ENCODE data around the gene TRABD2A. TPM values are rescaled to one million over a fixed set of nuclear protein-coding genes. Genes with fewer than 3 reads are reported as not detected.

Gene TRABD2A
- total RNA-seq, 3 donors from 2014 or later (not counting 1 experiment from before 2014, with no cell fraction given) = 1.4 to 6.3 (median 6.3) TPM

- TF ChIP-seq CTCF (IDR thresholded peaks at IDR 0.05) = no peak
- H3K27me3 ChIP-seq (ENCODE audit: control insufficient read depth, insufficient read depth, low read length) = no peaks in the 10 kb centered on the region
- H3K4me1 Mint-ChIP-seq = peaks cover 11 to 21% of the 10 kb centered on the region in 2 donors
- H3K4me1 ChIP-seq (ENCODE audit: control insufficient read depth, insufficient read depth, low read length) = no peaks in the 10 kb centered on the region
- DNase-seq (no peak), ATAC-seq (no peak)
- no peak overlapping the region for H3K4me3 Mint-ChIP-seq
- peaks cover 5% of the 10 kb centered on the region for H3K9me3 ChIP-seq (ENCODE audit: control insufficient read depth, insufficient read depth, low read length)
- intact Hi-C loops (cut with micrococcal nuclease) = no loop called here
- no peaks in the 10 kb centered on the region for H3K36me3 ChIP-seq (ENCODE audit: control insufficient read depth, insufficient read depth, low read length)
- WGBS (ENCODE audit: insufficient coverage) = no CpG with 5 or more reads among the region's 1 CpG
- H3K27ac Mint-ChIP-seq = peak overlapping the region in 1 of 2 donors; percentile 47
- peaks cover 14% of the 10 kb centered on the region for H3K36me3 Mint-ChIP-seq
- peaks cover 0 to 4% of the 10 kb centered on the region in 2 donors for H3K9me3 Mint-ChIP-seq
- no peak overlapping the region for H3K27ac ChIP-seq (ENCODE audit: low read length)
- H3K4me3 ChIP-seq (ENCODE audit: low read length) = no peak overlapping the region
- no peaks in the 10 kb centered on the region for H3K27me3 Mint-ChIP-seq (ENCODE audit: low read depth in 2 of 2)
These were observed 81.1 kb downstream of the TRABD2A start for GRCh38 chr2:84799772-84800171.

GRCh38 chr2:84797271-84797670, 83.6 kb downstream of the TRABD2A start:
- 100% methylated on average over 3 of the region's 3 CpGs for WGBS (ENCODE audit: insufficient coverage)
- H3K27me3 ChIP-seq (ENCODE audit: control insufficient read depth, insufficient read depth, low read length) = no peaks in the 10 kb centered on the region
- Mint-ChIP-seq H3K27me3 (ENCODE audit: low read depth in 2 of 2) (no peaks in the 10 kb centered on the region), H3K27ac (no peak overlapping the region), H3K4me3 (no peak overlapping the region), H3K4me1 (peaks cover 11 to 21% of the 10 kb centered on the region in 2 donors), H3K9me3 (peaks cover 0 to 4% of the 10 kb centered on the region in 2 donors), H3K36me3 (peaks cover 5% of the 10 kb centered on the region)
- no peaks in the 10 kb centered on the region for H3K36me3 ChIP-seq (ENCODE audit: control insufficient read depth, insufficient read depth, low read length)
- TF ChIP-seq CTCF (IDR thresholded peaks at IDR 0.05) = no peak
- ATAC-seq (no peak), DNase-seq (no peak)
- intact Hi-C loops (cut with micrococcal nuclease) = no loop called here
- no peak overlapping the region for H3K27ac ChIP-seq (ENCODE audit: low read length)
- H3K4me1 ChIP-seq (ENCODE audit: control insufficient read depth, insufficient read depth, low read length) = no peaks in the 10 kb centered on the region
- H3K4me3 ChIP-seq (ENCODE audit: low read length) = no peak overlapping the region
- H3K9me3 ChIP-seq (ENCODE audit: control insufficient read depth, insufficient read depth, low read length) = peaks cover 3% of the 10 kb centered on the region

GRCh38 chr2:84796798-84797197, 84.1 kb downstream of the TRABD2A start:
- no peak overlapping the region for H3K4me3 Mint-ChIP-seq
- no peak overlapping the region for H3K4me3 ChIP-seq (ENCODE audit: low read length)
- no peak for DNase-seq
- H3K27ac Mint-ChIP-seq = no peak overlapping the region
- H3K27me3 ChIP-seq (ENCODE audit: control insufficient read depth, insufficient read depth, low read length) = no peaks in the 10 kb centered on the region
- H3K36me3 Mint-ChIP-seq = peaks cover under 1% of the 10 kb centered on the region
- TF ChIP-seq CTCF (IDR thresholded peaks at IDR 0.05) = no peak
- H3K27ac ChIP-seq (ENCODE audit: low read length) = no peak overlapping the region
- H3K4me1 ChIP-seq (ENCODE audit: control insufficient read depth, insufficient read depth, low read length) = no peaks in the 10 kb centered on the region
- H3K36me3 ChIP-seq (ENCODE audit: control insufficient read depth, insufficient read depth, low read length) = no peaks in the 10 kb centered on the region
- intact Hi-C loops (cut with micrococcal nuclease) = no loop called here
- no peaks in the 10 kb centered on the region for H3K27me3 Mint-ChIP-seq (ENCODE audit: low read depth in 2 of 2)
- no peaks in the 10 kb centered on the region for H3K9me3 ChIP-seq (ENCODE audit: control insufficient read depth, insufficient read depth, low read length)
- peaks cover 11 to 16% of the 10 kb centered on the region in 2 donors for H3K4me1 Mint-ChIP-seq
- no peak for ATAC-seq
- no peaks in the 10 kb centered on the region for H3K9me3 Mint-ChIP-seq

- no peak overlapping the region for H3K27ac ChIP-seq (ENCODE audit: low read length)
- H3K4me1 ChIP-seq (ENCODE audit: control insufficient read depth, insufficient read depth, low read length) = no peaks in the 10 kb centered on the region
- WGBS (ENCODE audit: insufficient coverage) = 94% methylated on average over 2 of the region's 4 CpGs
These were observed 87.2 kb downstream of the TRABD2A start for GRCh38 chr2:84793641-84794040.

More at GRCh38 chr2:84793641-84794040, 87.2 kb downstream of the TRABD2A start:
- no peaks in the 10 kb centered on the region for H3K27me3 Mint-ChIP-seq (ENCODE audit: low read depth in 2 of 2)
- H3K27me3 ChIP-seq (ENCODE audit: control insufficient read depth, insufficient read depth, low read length) = no peaks in the 10 kb centered on the region
- intact Hi-C loops (cut with micrococcal nuclease) = no loop called here
- ATAC-seq (no peak), DNase-seq (no peak)
- no peak overlapping the region for H3K4me3 ChIP-seq (ENCODE audit: low read length)
- no peak overlapping the region for H3K27ac Mint-ChIP-seq
- H3K9me3 ChIP-seq (ENCODE audit: control insufficient read depth, insufficient read depth, low read length) = no peaks in the 10 kb centered on the region
- no peak for TF ChIP-seq CTCF (IDR thresholded peaks at IDR 0.05)
- H3K36me3 ChIP-seq (ENCODE audit: control insufficient read depth, insufficient read depth, low read length) = no peaks in the 10 kb centered on the region
- H3K4me3 Mint-ChIP-seq = no peak overlapping the region
- H3K4me1 Mint-ChIP-seq = peaks cover 0 to 5% of the 10 kb centered on the region in 2 donors
- H3K9me3 Mint-ChIP-seq = no peaks in the 10 kb centered on the region
- peaks cover 6% of the 10 kb centered on the region for H3K36me3 Mint-ChIP-seq

Measured in natural killer cell (primary cell).